Peyer's patch (tissue), 4 donors: ENCODE data around the gene RUNDC1.

Experiments
- POLR2A ChIP-seq, 2 donors: fragments of 450-650 bp; IDR thresholded peaks; one replicate each; pipeline ENCODE4 v1.5.1; 2017; ENCODE audit warnings: antibody characterized with exemption in 2 of 2, mild to moderate bottlenecking in 2 of 2, moderate library complexity in 2 of 2
- TF ChIP-seq, protein P1 (sequence below), 6 experiments: fragments of 450-650 bp in 4 of 6; fragments of 200-600 bp in 2 of 6; sonication (generic) in 1 of 6; IDR thresholded peaks; one replicate each; pipeline ENCODE4 v1.5.1; 2017 to 2019; ENCODE audit warnings: antibody characterized with exemption in 6 of 6, mild to moderate bottlenecking in 3 of 6, moderate library complexity in 1 of 6

DNA sequence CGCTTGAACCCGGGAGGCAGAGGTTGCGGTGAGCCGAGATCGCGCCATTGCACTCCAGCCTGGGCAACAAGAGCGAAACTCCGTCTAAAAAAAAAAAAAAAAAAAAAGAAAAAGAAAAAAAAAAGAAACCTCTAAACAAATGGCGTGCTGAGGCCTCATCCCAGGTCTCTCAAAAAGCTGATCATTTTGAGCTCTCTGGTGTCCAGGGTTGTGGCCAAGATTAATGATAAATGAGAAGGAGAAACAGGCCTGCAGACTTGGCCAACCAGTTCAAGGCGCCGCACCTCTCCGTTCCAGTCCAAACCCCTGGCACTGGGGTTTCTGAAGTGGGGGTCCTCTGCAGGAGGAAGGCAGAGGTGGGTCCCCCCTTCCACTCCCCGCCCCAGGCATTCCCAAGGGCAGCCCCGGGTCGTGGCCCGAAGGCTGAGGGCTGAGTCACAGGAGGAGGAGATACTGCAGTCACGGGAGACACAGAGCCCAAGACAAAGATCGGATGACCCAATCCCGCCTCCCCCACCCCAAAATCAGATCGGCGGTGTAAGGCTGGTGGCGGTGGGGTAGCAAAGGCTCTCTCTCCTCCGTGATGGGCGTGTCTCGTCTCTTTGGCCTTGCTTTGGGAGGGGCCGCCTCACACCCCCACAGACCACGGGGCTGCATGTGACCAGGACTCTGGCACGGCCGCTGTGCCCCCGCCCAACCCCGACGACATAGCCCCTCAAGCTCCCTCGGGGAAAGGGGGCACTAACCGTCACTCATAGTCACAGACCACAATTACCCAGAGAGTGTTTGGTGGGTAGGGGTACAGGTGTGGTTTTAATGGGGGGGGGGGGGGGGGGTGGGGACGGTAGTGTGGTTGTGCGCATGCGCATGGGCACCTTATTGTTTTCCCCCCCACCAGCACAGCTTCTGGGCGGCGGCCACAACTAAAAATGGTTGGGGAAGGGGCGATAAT, 40.7 kb downstream of the RUNDC1 start:
- TF ChIP-seq, protein P1, sequence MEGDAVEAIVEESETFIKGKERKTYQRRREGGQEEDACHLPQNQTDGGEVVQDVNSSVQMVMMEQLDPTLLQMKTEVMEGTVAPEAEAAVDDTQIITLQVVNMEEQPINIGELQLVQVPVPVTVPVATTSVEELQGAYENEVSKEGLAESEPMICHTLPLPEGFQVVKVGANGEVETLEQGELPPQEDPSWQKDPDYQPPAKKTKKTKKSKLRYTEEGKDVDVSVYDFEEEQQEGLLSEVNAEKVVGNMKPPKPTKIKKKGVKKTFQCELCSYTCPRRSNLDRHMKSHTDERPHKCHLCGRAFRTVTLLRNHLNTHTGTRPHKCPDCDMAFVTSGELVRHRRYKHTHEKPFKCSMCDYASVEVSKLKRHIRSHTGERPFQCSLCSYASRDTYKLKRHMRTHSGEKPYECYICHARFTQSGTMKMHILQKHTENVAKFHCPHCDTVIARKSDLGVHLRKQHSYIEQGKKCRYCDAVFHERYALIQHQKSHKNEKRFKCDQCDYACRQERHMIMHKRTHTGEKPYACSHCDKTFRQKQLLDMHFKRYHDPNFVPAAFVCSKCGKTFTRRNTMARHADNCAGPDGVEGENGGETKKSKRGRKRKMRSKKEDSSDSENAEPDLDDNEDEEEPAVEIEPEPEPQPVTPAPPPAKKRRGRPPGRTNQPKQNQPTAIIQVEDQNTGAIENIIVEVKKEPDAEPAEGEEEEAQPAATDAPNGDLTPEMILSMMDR (IDR thresholded peaks at IDR 0.05): no peak
- TF ChIP-seq POLR2A (IDR thresholded peaks at IDR 0.05): peak in 1 of 2 donors; percentile 28
